Neuronal stem cell (in vitro differentiated cells): ENCODE results near the gene TRAPPC2.

Experiments
- DNase-seq: peaks from one replicate; pipeline ENCODE4 v3.0.0-alpha.2; 2013; ENCODE audit warnings: low spot score
- H2AFZ ChIP-seq: one replicate; pipeline ENCODE4 v1.6.1; 2013; ENCODE audit warnings: mild to moderate bottlenecking, low read length, inconsistent platforms
- H2AK5ac ChIP-seq: 2 replicates; pipeline ENCODE4 v1.6.1; 2013; ENCODE audit warnings: low read depth, mild to moderate bottlenecking, inconsistent platforms, low read length, moderate library complexity, mixed read lengths
- H2BK120ac ChIP-seq: 2 replicates; pipeline ENCODE4 v1.6.1; 2013; ENCODE audit warnings: low read depth, mild to moderate bottlenecking, inconsistent platforms, low read length, moderate library complexity, mixed read lengths
- H2BK12ac ChIP-seq: one replicate; pipeline ENCODE4 v1.6.1; 2013; ENCODE audit warnings: low read length, inconsistent platforms
- H2BK15ac ChIP-seq: 2 replicates; pipeline ENCODE4 v1.6.1; 2013; ENCODE audit warnings: mild to moderate bottlenecking, low read length, inconsistent platforms, mixed read lengths
- H2BK5ac ChIP-seq: one replicate; pipeline ENCODE4 v1.6.1; 2013; ENCODE audit warnings: inconsistent platforms, mild to moderate bottlenecking, low read length, moderate library complexity
- H3K14ac ChIP-seq: one replicate; pipeline ENCODE4 v1.6.1; 2013; ENCODE audit warnings: low read length, inconsistent platforms
- H3K18ac ChIP-seq: 2 replicates; pipeline ENCODE4 v1.6.1; 2013; ENCODE audit warnings: low read length, inconsistent platforms
- H3K23ac ChIP-seq: 2 replicates; pipeline ENCODE4 v1.6.1; 2013; ENCODE audit warnings: low read depth, mild to moderate bottlenecking, mixed read lengths, low read length, inconsistent platforms; ENCODE audit not compliant: poor library complexity
- H3K27ac ChIP-seq: replicated peaks from 3 replicates; pipeline ENCODE4 v1.5.1; 2013; ENCODE audit warnings: low read length, inconsistent platforms
- H3K27me3 ChIP-seq, 3 experiments: 2 replicates each; pipeline ENCODE4 v1.6.1; 2013; ENCODE audit warnings: low read length in 3 of 3, mild to moderate bottlenecking in 2 of 3, inconsistent platforms in 1 of 3, low read depth in 1 of 3, mixed read lengths in 1 of 3, moderate library complexity in 1 of 3; ENCODE audit not compliant: control insufficient read depth in 3 of 3, insufficient read depth in 3 of 3
- H3K36me3 ChIP-seq, 2 donors: replicated peaks in 1 of 2; 2 replicates each; pipeline ENCODE4 v1.6.1; 2013; ENCODE audit warnings: low read length in 2 of 2; ENCODE audit not compliant: control insufficient read depth in 2 of 2, insufficient read depth in 2 of 2
- H3K4ac ChIP-seq: 2 replicates; pipeline ENCODE4 v1.6.1; 2013; ENCODE audit warnings: inconsistent platforms, mild to moderate bottlenecking, low read length, moderate library complexity
- H3K4me1 ChIP-seq, 2 donors: 1 replicate in 1 of 2; 2 replicates in 1 of 2; pipeline ENCODE4 v1.6.1; 2013; ENCODE audit warnings: low read length in 2 of 2, low read depth in 1 of 2; ENCODE audit not compliant: control insufficient read depth in 2 of 2, insufficient read depth in 1 of 2
- H3K4me2 ChIP-seq: one replicate; pipeline ENCODE4 v1.6.1; 2013; ENCODE audit warnings: mild to moderate bottlenecking, low read length, inconsistent platforms; ENCODE audit not compliant: insufficient read depth, poor library complexity, severe bottlenecking
- H3K4me3 ChIP-seq, 2 donors: 2 replicates each; pipeline ENCODE4 v1.5.1; 2013; ENCODE audit warnings: low read length in 2 of 2, mild to moderate bottlenecking in 2 of 2, inconsistent platforms in 1 of 2, moderate library complexity in 1 of 2
- H3K79me1 ChIP-seq: one replicate; pipeline ENCODE4 v1.6.1; 2013; ENCODE audit warnings: low read depth, mild to moderate bottlenecking, inconsistent platforms, low read length, moderate library complexity
- H3K9ac ChIP-seq: one replicate; pipeline ENCODE4 v1.6.1; 2013; ENCODE audit warnings: mild to moderate bottlenecking, low read depth, low read length, inconsistent platforms; ENCODE audit not compliant: poor library complexity
- H3K9me3 ChIP-seq, 2 donors: replicated peaks in 1 of 2; 2 replicates each; pipeline versions ENCODE3 to v1.6.1; 2013; ENCODE audit warnings: low read length in 2 of 2, mild to moderate bottlenecking in 2 of 2, inconsistent platforms in 1 of 2, low read depth in 1 of 2, mixed read lengths in 1 of 2, moderate library complexity in 1 of 2; ENCODE audit not compliant: control insufficient read depth in 2 of 2, insufficient read depth in 1 of 2
- H4K8ac ChIP-seq: one replicate; pipeline ENCODE4 v1.6.1; 2013; ENCODE audit warnings: low read depth, mild to moderate bottlenecking, inconsistent platforms, low read length, moderate library complexity
- H4K91ac ChIP-seq: one replicate; pipeline ENCODE4 v1.6.1; 2013; ENCODE audit warnings: low read length, low read depth, mild to moderate bottlenecking, inconsistent platforms; ENCODE audit not compliant: poor library complexity
- WGBS, 2 donors: extraction: QIAGEN DNeasy Blood & Tissue Kit; methylation state at CpG; one replicate each; pipeline ENCODE4 v1.1.7; 2013; ENCODE audit warnings: missing lambda C conversion rate in 2 of 2, mixed read lengths in 1 of 2; ENCODE audit not compliant: insufficient read length in 2 of 2, insufficient replicate concordance in 1 of 2; ENCODE audit errors: extremely low coverage in 2 of 2; 5-methylcytosine and 5-hydroxymethylcytosine counted together

The TRAPPC2 gene

GRCh38 chrX:13719192-13719856, 15.1 kb downstream of the TRAPPC2 start:
- Histone ChIP-seq H3K79me1 (no peaks in the 10 kb centered on the region), H2BK120ac (no peak overlapping the region), H3K9ac (no peak overlapping the region), H3K36me3 (peaks cover 8 to 55% of the 10 kb centered on the region in 2 donors), H3K18ac (no peak overlapping the region), H2BK15ac (no peak overlapping the region), H4K91ac (no peak overlapping the region), H3K27ac (no peak overlapping the region), H3K23ac (no peak overlapping the region), H2BK12ac (no peak overlapping the region), H3K27me3 (no peaks in the 10 kb centered on the region), H3K9me3 (peaks cover 0 to 4% of the 10 kb centered on the region in 2 donors), H3K4me3 (no peak overlapping the region), H3K4ac (no peak overlapping the region), H2BK5ac (no peak overlapping the region), H4K8ac (no peak overlapping the region), H3K4me1 (peaks cover 0 to 21% of the 10 kb centered on the region in 2 donors), H3K14ac (no peak overlapping the region), H2AFZ (no peak overlapping the region), H3K4me2 (no peak overlapping the region), H2AK5ac (no peak overlapping the region)
- DNase-seq, result no peak
- WGBS, 2 donors, result no CpG with 5 or more reads among the region's 3 CpGs

GRCh38 chrX:13717700-13718472, 16.5 kb downstream of the TRAPPC2 start:
- Histone ChIP-seq H2AK5ac (no peak overlapping the region), H4K91ac (no peak overlapping the region), H2BK15ac (no peak overlapping the region), H2BK12ac (no peak overlapping the region), H2AFZ (peak overlapping the region; percentile 58), H3K4ac (no peak overlapping the region), H4K8ac (no peak overlapping the region), H3K18ac (no peak overlapping the region), H3K27ac (no peak overlapping the region), H3K23ac (no peak overlapping the region), H3K27me3 (no peaks in the 10 kb centered on the region), H3K4me1 (peaks cover 0 to 21% of the 10 kb centered on the region in 2 donors), H3K79me1 (no peaks in the 10 kb centered on the region), H3K4me3 (no peak overlapping the region), H3K36me3 (peaks cover 8 to 58% of the 10 kb centered on the region in 2 donors), H2BK120ac (no peak overlapping the region), H3K9ac (no peak overlapping the region), H3K4me2 (no peak overlapping the region), H3K9me3 (no peaks in the 10 kb centered on the region), H3K14ac (no peak overlapping the region), H2BK5ac (no peak overlapping the region)
- whole genome bisulfite sequencing, 2 donors, result no CpG with 5 or more reads among the region's 7 CpGs
- DNase-seq, result no peak

- Histone ChIP-seq H3K79me1 (no peaks in the 10 kb centered on the region), H3K36me3 (peaks cover 8 to 62% of the 10 kb centered on the region in 2 donors), H3K9me3 (no peaks in the 10 kb centered on the region), H2BK120ac (no peak overlapping the region), H3K4ac (no peak overlapping the region), H3K14ac (no peak overlapping the region), H3K4me2 (no peak overlapping the region), H3K4me1 (peaks cover 0 to 21% of the 10 kb centered on the region in 2 donors), H2AFZ (no peak overlapping the region), H3K9ac (no peak overlapping the region), H3K23ac (no peak overlapping the region), H2AK5ac (no peak overlapping the region), H3K4me3 (no peak overlapping the region), H3K18ac (no peak overlapping the region), H2BK12ac (no peak overlapping the region), H4K8ac (no peak overlapping the region), H3K27me3 (no peaks in the 10 kb centered on the region), H2BK5ac (no peak overlapping the region), H2BK15ac (no peak overlapping the region), H4K91ac (no peak overlapping the region), H3K27ac (no peak overlapping the region)
- DNase-seq, result no peak
- WGBS, 2 donors, result no CpG with 5 or more reads among the region's 6 CpGs
Observed at GRCh38 chrX:13716905-13717304, 17.5 kb downstream of the TRAPPC2 start.

- no peak overlapping the region for H2BK5ac ChIP-seq
- H2AFZ ChIP-seq, result no peak overlapping the region
- H2BK12ac ChIP-seq, result no peak overlapping the region
- peaks cover 0 to 21% of the 10 kb centered on the region in 2 donors for H3K4me1 ChIP-seq
- DNase-seq, result no peak
- H3K18ac ChIP-seq, result no peak overlapping the region
- no peak overlapping the region for H2BK120ac ChIP-seq
- H3K36me3 ChIP-seq, result peaks cover 11 to 66% of the 10 kb centered on the region in 2 donors
- no peak overlapping the region for H3K4ac ChIP-seq
- no peak overlapping the region for H3K4me2 ChIP-seq
- no peaks in the 10 kb centered on the region for H3K79me1 ChIP-seq
- no peak overlapping the region for H3K27ac ChIP-seq
- no peak overlapping the region for H2AK5ac ChIP-seq
- no peaks in the 10 kb centered on the region for H3K9me3 ChIP-seq
- H4K91ac ChIP-seq, result no peak overlapping the region
- no CpG with 5 or more reads among the region's 9 CpGs for WGBS, 2 donors
- no peak overlapping the region for H3K23ac ChIP-seq
- no peak overlapping the region for H3K9ac ChIP-seq
- H2BK15ac ChIP-seq, result no peak overlapping the region
- H4K8ac ChIP-seq, result no peak overlapping the region
- no peak overlapping the region for H3K4me3 ChIP-seq
- no peaks in the 10 kb centered on the region for H3K27me3 ChIP-seq
- no peak overlapping the region for H3K14ac ChIP-seq
Observed at GRCh38 chrX:13716455-13716854, 18.0 kb downstream of the TRAPPC2 start.
